HEK293 (cell line): ENCODE data around the gene CREB5.

ENCODE experiments used
- CTCF ChIA-PET: fragments of 350-600 bp; formaldehyde crosslinking; extraction: SDS; loops from one replicate; lab custom pipeline; 2021; ENCODE audit warnings: antibody characterized with exemption; lab: Yijun Ruan, JAX
- POLR2A ChIA-PET: fragments of 300-600 bp; formaldehyde crosslinking; extraction: SDS; loops from one replicate; lab custom pipeline; 2020; ENCODE audit warnings: antibody characterized with exemption, inconsistent platforms; lab: Yijun Ruan, JAX
- H3K27ac ChIP-seq: fragments of 200-500 bp; sonication (Bioruptor generic); 2 replicates; pipeline ENCODE4 v1.5.1; 2014; ENCODE audit warnings: low read depth, low read length, control low read depth, inconsistent platforms; ENCODE audit errors: extremely low read depth
- H3K36me3 ChIP-seq, 2 experiments: fragments of 200-500 bp in 1 of 2; sonication (Bioruptor generic) in 1 of 2; 1 replicate in 1 of 2; 2 replicates in 1 of 2; pipeline ENCODE4 v1.5.1; 2014 to 2017; ENCODE audit warnings: inconsistent platforms in 2 of 2, low read length in 2 of 2; ENCODE audit not compliant: control insufficient read depth in 2 of 2, insufficient read depth in 1 of 2
- H3K4me1 ChIP-seq: fragments of 200-500 bp; sonication (Bioruptor generic); 2 replicates; pipeline ENCODE4 v1.5.1; 2014; ENCODE audit warnings: mild to moderate bottlenecking, low read length, inconsistent platforms; ENCODE audit not compliant: control insufficient read depth, insufficient read depth
- H3K4me3 ChIP-seq: 2 replicates; pipeline ENCODE4 v1.5.1; 2011; ENCODE audit warnings: low read depth, mild to moderate bottlenecking, control low read depth, low read length, moderate library complexity
- H3K9me3 ChIP-seq: fragments of 200-500 bp; sonication (Bioruptor generic); 2 replicates; pipeline ENCODE4 v1.5.1; 2014; ENCODE audit warnings: low read depth, low read length, inconsistent platforms; ENCODE audit not compliant: control insufficient read depth, insufficient read depth
- HOXD13 ChIP-seq: sonication (generic); formaldehyde crosslinking; IDR thresholded peaks from 2 replicates; pipeline ENCODE4 v1.8.0; 2022; ENCODE audit warnings: missing genetic modification reagents, borderline replicate concordance
- KLF1 ChIP-seq: fragments of 450-650 bp; formaldehyde crosslinking; IDR thresholded peaks from 2 replicates; pipeline ENCODE4 v1.5.1; 2016; ENCODE audit warnings: missing biosample characterization, missing genetic modification characterization
- MEIS1 ChIP-seq: sonication (generic); formaldehyde crosslinking; IDR thresholded peaks from 2 replicates; pipeline ENCODE4 v1.8.1; 2022; ENCODE audit warnings: missing genetic modification reagents, mild to moderate bottlenecking, borderline replicate concordance
- PRDM2 ChIP-seq: fragments of 450-650 bp; formaldehyde crosslinking; IDR thresholded peaks from 2 replicates; pipeline ENCODE4 v1.5.1; 2016; ENCODE audit warnings: missing biosample characterization, missing genetic modification characterization, borderline replicate concordance
- SP2 ChIP-seq: fragments of 450-650 bp; formaldehyde crosslinking; IDR thresholded peaks from 2 replicates; pipeline ENCODE4 v1.5.1; 2016; ENCODE audit warnings: missing biosample characterization, missing genetic modification characterization
- SP7 ChIP-seq: fragments of 450-650 bp; formaldehyde crosslinking; IDR thresholded peaks from 2 replicates; pipeline ENCODE4 v1.5.1; 2016; ENCODE audit warnings: missing biosample characterization, missing genetic modification characterization
- ZBTB10 ChIP-seq: fragments of 450-650 bp; formaldehyde crosslinking; IDR thresholded peaks from 2 replicates; pipeline ENCODE4 v1.5.1; 2016; ENCODE audit warnings: missing biosample characterization, missing genetic modification characterization
- ZNF10 ChIP-seq: fragments of 450-650 bp; formaldehyde crosslinking; IDR thresholded peaks from 2 replicates; pipeline ENCODE4 v1.5.1; 2017; ENCODE audit warnings: missing biosample characterization, missing genetic modification characterization
- ZNF138 ChIP-seq: fragments of 450-650 bp; formaldehyde crosslinking; IDR thresholded peaks from 2 replicates; pipeline ENCODE4 v1.5.1; 2016; ENCODE audit warnings: missing biosample characterization, missing genetic modification characterization, borderline replicate concordance
- ZNF155 ChIP-seq: fragments of 450-650 bp; formaldehyde crosslinking; IDR thresholded peaks from 2 replicates; pipeline ENCODE4 v1.5.1; 2016; ENCODE audit warnings: missing biosample characterization, missing genetic modification characterization
- ZNF18 ChIP-seq: fragments of 450-650 bp; formaldehyde crosslinking; IDR thresholded peaks from 2 replicates; pipeline ENCODE4 v1.5.1; 2016; ENCODE audit warnings: missing biosample characterization, missing genetic modification characterization
- ZNF214 ChIP-seq: fragments of 450-650 bp; formaldehyde crosslinking; IDR thresholded peaks from 2 replicates; pipeline ENCODE4 v1.5.1; 2017; ENCODE audit warnings: missing biosample characterization, mild to moderate bottlenecking, missing genetic modification characterization, borderline replicate concordance
- ZNF311 ChIP-seq: fragments of 450-650 bp; formaldehyde crosslinking; IDR thresholded peaks from 2 replicates; pipeline ENCODE4 v1.5.1; 2017; ENCODE audit warnings: missing biosample characterization, missing genetic modification characterization, borderline replicate concordance
- ZNF433 ChIP-seq: fragments of 450-650 bp; formaldehyde crosslinking; IDR thresholded peaks from 2 replicates; pipeline ENCODE4 v1.5.1; 2016; ENCODE audit warnings: missing biosample characterization, missing genetic modification characterization, low read depth
- ZNF48 ChIP-seq: fragments of 450-650 bp; formaldehyde crosslinking; IDR thresholded peaks from 2 replicates; pipeline ENCODE4 v1.5.1; 2016; ENCODE audit warnings: missing biosample characterization, missing genetic modification characterization
- ZNF558 ChIP-seq: fragments of 450-650 bp; formaldehyde crosslinking; IDR thresholded peaks from 2 replicates; pipeline ENCODE4 v1.5.1; 2016; ENCODE audit warnings: missing biosample characterization, missing genetic modification characterization
- ZNF837 ChIP-seq: fragments of 450-650 bp; formaldehyde crosslinking; IDR thresholded peaks from 2 replicates; pipeline ENCODE4 v1.5.1; 2016; ENCODE audit warnings: missing biosample characterization, missing genetic modification characterization

CREB5 gene

GRCh38 chr7:28576656-28577055, 164.3 kb downstream of the CREB5 start:
- H3K4me3 ChIP-seq: no peak overlapping the region
- CTCF ChIA-PET: interaction anchor here (0.5 kb wide), 1 partner anchor 190 kb away, joined by 3 read pairs; no protein-coding TSS in a partner anchor
- POLR2A ChIA-PET: no interaction called here

GRCh38 chr7:28579571-28579970, 167.3 kb downstream of the CREB5 start:
- Histone ChIP-seq H3K9me3 (no peaks in the 10 kb centered on the region), H3K4me3 (no peak overlapping the region), H3K27ac (no peak overlapping the region), H3K4me1 (0 out of 2 replicates have a peak, but pooled peaks cover 2% of the 10 kb centered on the region), H3K36me3 (no peaks in the 10 kb centered on the region)
- ChIA-PET POLR2A (no interaction called here), CTCF (no interaction called here)
- TF ChIP-seq ZNF48 (tag by site-specific recombination): no peak
- no peak for TF ChIP-seq ZNF155
- no peak for TF ChIP-seq ZNF138 (tag by site-specific recombination)
- no peak for TF ChIP-seq ZNF558 (tag by site-specific recombination)
- TF ChIP-seq HOXD13: no peak
- no peak for TF ChIP-seq ZNF18 (tag by site-specific recombination)
- no peak for TF ChIP-seq ZNF214 (tag by site-specific recombination)

More at GRCh38 chr7:28576656-28577055, 164.3 kb downstream of the CREB5 start:
- H3K36me3 ChIP-seq: no peaks in the 10 kb centered on the region
- H3K27ac ChIP-seq: no peak overlapping the region
- peaks cover 24% of the 10 kb centered on the region for H3K4me1 ChIP-seq
- no peaks in the 10 kb centered on the region for H3K9me3 ChIP-seq
- TF ChIP-seq SP2: no peak
- TF ChIP-seq ZNF433 (tag by site-specific recombination): no peak
- TF ChIP-seq ZNF10 (tag by site-specific recombination): no peak
- TF ChIP-seq PRDM2 (tag by site-specific recombination): no peak
- TF ChIP-seq ZBTB10 (tag by site-specific recombination): no peak
- TF ChIP-seq SP7 (tag by site-specific recombination): no peak
- no peak for TF ChIP-seq ZNF837 (tag by site-specific recombination)
- no peak for TF ChIP-seq KLF1
- no peak for TF ChIP-seq ZNF311 (tag by site-specific recombination)
- TF ChIP-seq ZNF138 (tag by site-specific recombination): no peak
- TF ChIP-seq MEIS1 (CRISPR knock-in tag): no peak
